ENCODE results near the gene CCDC69.

Gene CCDC69

DNA sequence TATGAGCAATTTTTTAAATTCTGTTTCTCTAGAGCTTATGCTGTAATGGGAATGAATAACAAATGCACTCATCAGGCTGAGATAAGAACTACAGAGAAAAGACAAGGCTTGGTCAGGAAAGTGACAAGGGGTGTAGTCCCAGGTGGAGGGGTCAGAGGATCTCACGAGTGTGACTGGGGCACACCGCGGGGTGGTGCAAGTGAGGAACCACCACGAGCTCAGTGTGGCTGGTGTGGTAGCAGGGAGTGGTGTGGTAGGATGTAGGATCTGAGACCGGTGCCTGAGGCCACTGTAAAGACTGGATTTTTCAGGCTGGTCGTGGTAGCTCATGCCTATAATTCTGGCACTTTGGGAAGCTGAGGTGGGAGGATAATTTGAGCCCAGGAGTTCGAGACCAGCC lies 75.3 kb downstream of the CCDC69 start:
- no peak overlapping the region for H3K4me3 ChIP-seq (replicated peaks; ENCODE audit: low read depth, low read length)
- no peak for DNase-seq (ENCODE audit: extremely low read depth, low read depth)
- TF ChIP-seq, protein P1, sequence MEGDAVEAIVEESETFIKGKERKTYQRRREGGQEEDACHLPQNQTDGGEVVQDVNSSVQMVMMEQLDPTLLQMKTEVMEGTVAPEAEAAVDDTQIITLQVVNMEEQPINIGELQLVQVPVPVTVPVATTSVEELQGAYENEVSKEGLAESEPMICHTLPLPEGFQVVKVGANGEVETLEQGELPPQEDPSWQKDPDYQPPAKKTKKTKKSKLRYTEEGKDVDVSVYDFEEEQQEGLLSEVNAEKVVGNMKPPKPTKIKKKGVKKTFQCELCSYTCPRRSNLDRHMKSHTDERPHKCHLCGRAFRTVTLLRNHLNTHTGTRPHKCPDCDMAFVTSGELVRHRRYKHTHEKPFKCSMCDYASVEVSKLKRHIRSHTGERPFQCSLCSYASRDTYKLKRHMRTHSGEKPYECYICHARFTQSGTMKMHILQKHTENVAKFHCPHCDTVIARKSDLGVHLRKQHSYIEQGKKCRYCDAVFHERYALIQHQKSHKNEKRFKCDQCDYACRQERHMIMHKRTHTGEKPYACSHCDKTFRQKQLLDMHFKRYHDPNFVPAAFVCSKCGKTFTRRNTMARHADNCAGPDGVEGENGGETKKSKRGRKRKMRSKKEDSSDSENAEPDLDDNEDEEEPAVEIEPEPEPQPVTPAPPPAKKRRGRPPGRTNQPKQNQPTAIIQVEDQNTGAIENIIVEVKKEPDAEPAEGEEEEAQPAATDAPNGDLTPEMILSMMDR (IDR thresholded peaks at IDR 0.05; ENCODE audit: low read depth, low read length, missing control alignments), result no peak

DNA sequence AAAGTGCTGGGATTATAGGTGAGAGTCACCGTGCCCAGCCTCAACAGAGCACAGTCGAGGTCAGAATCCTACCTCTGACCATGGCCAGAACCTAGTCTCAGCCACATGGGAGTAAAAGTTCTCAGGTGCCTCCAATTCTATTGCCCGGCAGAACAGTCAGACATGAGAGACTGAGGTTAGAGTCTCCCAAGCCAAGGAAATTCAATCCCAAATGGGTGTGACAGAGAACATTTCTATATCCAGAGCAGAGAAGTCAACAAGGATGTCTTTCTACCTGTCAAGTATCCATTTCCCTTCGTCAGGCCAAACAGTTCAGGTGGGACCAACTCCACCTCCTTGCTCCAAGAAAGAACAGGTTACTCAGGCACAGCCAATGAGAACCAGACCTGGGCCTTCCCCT lies 76.9 kb downstream of the CCDC69 start:
- no peak overlapping the region for H3K4me3 ChIP-seq (replicated peaks; ENCODE audit: low read depth, low read length)
- DNase-seq (ENCODE audit: extremely low read depth, low read depth), result no peak
- TF ChIP-seq, protein P1 (IDR thresholded peaks at IDR 0.05; ENCODE audit: low read depth, low read length, missing control alignments), result no peak

DNA sequence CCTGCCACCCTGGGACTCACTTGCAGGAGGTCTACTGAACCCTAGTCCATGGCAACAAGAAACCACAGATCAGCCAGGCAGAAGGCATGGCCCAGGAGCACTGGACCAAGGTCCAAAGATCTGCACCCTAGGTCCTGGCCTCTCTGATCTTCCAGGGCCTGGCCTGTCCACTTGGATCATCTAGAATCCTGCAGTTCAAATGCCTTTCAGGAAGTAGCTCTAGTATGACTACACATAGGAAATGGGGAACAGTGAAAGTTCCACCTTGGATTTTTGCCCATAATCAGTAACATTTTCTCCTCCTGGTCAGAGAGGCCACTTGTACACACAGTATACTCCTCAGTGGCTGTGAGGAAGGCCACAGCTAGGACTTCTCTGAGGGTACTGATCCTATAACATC lies 77.8 kb downstream of the CCDC69 start:
- TF ChIP-seq, protein P1 (IDR thresholded peaks at IDR 0.05; ENCODE audit: low read depth, low read length, missing control alignments), result no peak
- no peak for DNase-seq (ENCODE audit: extremely low read depth, low read depth)
- H3K4me3 ChIP-seq (replicated peaks; ENCODE audit: low read depth, low read length), result no peak overlapping the region

DNA sequence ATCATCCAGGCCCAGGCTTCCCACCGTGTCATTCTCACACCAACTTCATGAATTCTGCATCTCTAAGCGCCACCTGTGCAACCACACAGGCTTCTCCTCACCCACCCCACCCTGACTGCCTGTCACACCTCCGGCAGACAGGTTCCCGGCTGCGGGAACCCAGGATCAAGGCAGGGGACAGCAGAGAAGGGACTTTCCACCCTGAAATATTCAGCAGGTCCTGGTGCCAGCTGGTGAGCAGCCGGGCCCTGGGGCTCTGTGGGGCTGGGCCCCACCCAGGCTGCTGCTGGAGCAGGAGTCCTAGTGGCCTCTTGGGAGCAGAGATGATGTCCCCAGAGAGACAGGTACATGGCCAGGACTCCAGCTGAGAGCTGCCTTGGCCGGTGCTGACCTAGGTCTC lies 79.0 kb downstream of the CCDC69 start:
- TF ChIP-seq, protein P1 (IDR thresholded peaks at IDR 0.05; ENCODE audit: low read depth, low read length, missing control alignments), result no peak
- H3K4me3 ChIP-seq (replicated peaks; ENCODE audit: low read depth, low read length), result no peak overlapping the region
- no peak for DNase-seq (ENCODE audit: extremely low read depth, low read depth)

DNA sequence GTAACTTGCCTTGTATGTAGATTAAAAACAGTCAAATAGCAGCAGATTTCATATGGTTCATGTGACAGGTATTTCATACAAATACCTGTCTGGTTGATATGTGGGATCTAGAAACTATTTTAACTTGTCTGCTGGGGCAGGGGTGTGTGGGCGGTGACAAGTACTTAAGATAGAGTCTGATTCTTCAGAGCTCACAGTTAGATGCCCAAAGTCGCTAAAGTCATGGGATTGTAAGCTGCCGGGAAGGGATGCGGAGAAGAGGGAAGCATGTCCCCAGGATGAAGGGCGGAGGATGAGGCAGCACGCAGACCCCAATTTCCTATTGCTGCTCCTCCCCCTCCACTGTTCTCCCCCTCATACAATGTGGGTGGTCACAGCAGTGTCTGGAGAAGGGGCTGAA lies 79.6 kb downstream of the CCDC69 start:
- DNase-seq (ENCODE audit: extremely low read depth, low read depth), result no peak
- H3K4me3 ChIP-seq (replicated peaks; ENCODE audit: low read depth, low read length), result no peak overlapping the region
- TF ChIP-seq, protein P1 (IDR thresholded peaks at IDR 0.05; ENCODE audit: low read depth, low read length, missing control alignments), result no peak

DNA sequence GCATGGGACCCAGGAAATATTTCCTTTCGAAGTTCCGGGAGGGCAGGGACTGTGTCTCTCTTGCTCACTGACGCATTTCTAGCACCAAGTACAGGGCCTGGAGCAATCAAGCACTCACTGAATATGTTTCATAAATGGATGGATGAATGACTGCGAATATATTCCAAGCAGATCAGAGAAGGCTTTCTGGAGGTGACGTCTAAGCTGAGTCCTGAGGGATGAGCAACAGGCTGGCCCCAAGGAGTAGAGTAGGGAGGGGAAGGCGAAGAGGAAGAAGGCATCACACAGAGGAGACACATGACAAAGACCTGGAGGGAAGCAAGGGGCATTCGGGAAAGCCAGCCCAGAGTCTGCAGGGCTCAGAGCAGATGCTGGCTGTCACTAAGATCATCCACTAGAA lies 80.2 kb downstream of the CCDC69 start:
- TF ChIP-seq, protein P1 (IDR thresholded peaks at IDR 0.05; ENCODE audit: low read depth, low read length, missing control alignments), result no peak
- DNase-seq (ENCODE audit: extremely low read depth, low read depth), result no peak
- no peak overlapping the region for H3K4me3 ChIP-seq (replicated peaks; ENCODE audit: low read depth, low read length)

DNA sequence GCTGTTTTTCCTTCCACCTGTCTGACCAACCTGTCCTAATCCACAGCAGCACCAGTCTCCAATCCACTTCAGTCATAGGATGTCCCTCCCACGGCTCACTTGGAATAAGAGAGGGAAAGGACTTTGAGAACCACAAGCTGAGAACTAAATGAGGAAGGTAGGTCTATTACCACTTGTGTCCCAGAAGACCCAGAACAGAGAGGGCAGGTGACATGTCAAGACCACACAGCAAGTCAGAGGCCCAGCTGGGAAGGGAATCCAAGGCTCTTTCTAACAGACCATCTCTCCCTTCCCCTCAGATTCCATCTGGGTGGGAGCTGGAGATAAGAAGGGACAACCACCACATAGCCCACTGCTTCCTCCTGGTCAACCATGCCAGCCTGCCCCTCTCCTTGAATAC lies 81.0 kb downstream of the CCDC69 start:
- DNase-seq (ENCODE audit: extremely low read depth, low read depth), result no peak
- TF ChIP-seq, protein P1 (IDR thresholded peaks at IDR 0.05; ENCODE audit: low read depth, low read length, missing control alignments), result no peak
- H3K4me3 ChIP-seq (replicated peaks; ENCODE audit: low read depth, low read length), result no peak overlapping the region

Measured in HFF-Myc (cell line).